HG03097 (cell line): ENCODE results near the gene POLR2L.

Experiments
- ATAC-seq: cut with Tn5 transposase; IDR thresholded peaks from one replicate; pipeline ENCODE4 v1.9.1; 2021; ENCODE audit not compliant: unreplicated experiment, low FRiP score

Gene POLR2L

GRCh38 chr11:797296-798092 is 44.8 kb downstream of the POLR2L start:
- peak; percentile 27 for ATAC-seq

GRCh38 chr11:796565-797295 is 45.6 kb downstream of the POLR2L start:
- no peak for ATAC-seq

GRCh38 chr11:795634-796564 is 46.4 kb downstream of the POLR2L start:
- no peak for ATAC-seq

- ATAC-seq: no peak
Observed at GRCh38 chr11:794766-795633, 47.3 kb downstream of the POLR2L start.

- no peak for ATAC-seq
Observed at GRCh38 chr11:794013-794765, 48.1 kb downstream of the POLR2L start.

- ATAC-seq: no peak
Observed at GRCh38 chr11:793556-793955, 48.8 kb downstream of the POLR2L start.

GRCh38 chr11:792873-793272 is 49.5 kb downstream of the POLR2L start:
- no peak for ATAC-seq

- no peak for ATAC-seq
Observed at GRCh38 chr11:792535-792821, 49.9 kb downstream of the POLR2L start.

GRCh38 chr11:791658-792534 is 50.4 kb downstream of the POLR2L start:
- no peak for ATAC-seq

GRCh38 chr11:790721-791564 is 51.4 kb downstream of the POLR2L start:
- no peak for ATAC-seq

GRCh38 chr11:789943-790342 is 52.4 kb downstream of the POLR2L start, which contains the start of gene CEND1:
Gene CEND1, minus strand, starts transcription at chr11:790090. Its CDS starts 1,514 bp downstream, at chr11:788576.
- ATAC-seq: no peak
